GM23338 (cell line): ENCODE measurements around the gene ALKBH8. TPM values are rescaled to one million over a fixed set of nuclear protein-coding genes. Genes with fewer than 3 reads are reported as not detected.
"Not testable (repeated sequence)": the region's sequence is repeated elsewhere in the genome, so short reads cannot be mapped to it uniquely, and the experiment has no call there.

Source experiments
- ATAC-seq: fragments of 200-7000 bp; cut with Tn5 transposase; 3 replicates; pipeline ENCODE4 v1.9.1; 2020
- DNase-seq: peaks from one replicate; pipeline ENCODE4 v3.0.0-alpha.2; 2015; ENCODE audit warnings: low spot score
- H2AFZ ChIP-seq: fragments of 200-600 bp; sonication (generic); 2 replicates; pipeline ENCODE4 v1.8.0; 2016; ENCODE audit warnings: antibody characterized with exemption, mild to moderate bottlenecking, moderate library complexity
- H3F3A ChIP-seq: fragments of 200-600 bp; sonication (generic); replicated peaks from 2 replicates; pipeline ENCODE4 v1.8.0; 2017; ENCODE audit warnings: antibody characterized with exemption, mixed run types, low read depth
- H3K27ac ChIP-seq: fragments of 200-600 bp; sonication (generic); 2 replicates; pipeline ENCODE4 v1.6.1; 2016; ENCODE audit warnings: low read depth
- H3K27me3 ChIP-seq: fragments of 200-600 bp; sonication (generic); 2 replicates; pipeline ENCODE4 v1.8.0; 2016; ENCODE audit warnings: mild to moderate bottlenecking, mixed run types, moderate library complexity; ENCODE audit not compliant: insufficient read depth
- H3K36me3 ChIP-seq: fragments of 200-600 bp; sonication (generic); 2 replicates; pipeline ENCODE4 v1.8.0; 2016; ENCODE audit warnings: mild to moderate bottlenecking; ENCODE audit not compliant: insufficient read depth
- H3K4me1 ChIP-seq: fragments of 200-600 bp; sonication (generic); 2 replicates; pipeline ENCODE4 v1.8.0; 2016; ENCODE audit warnings: mild to moderate bottlenecking, moderate library complexity; ENCODE audit not compliant: insufficient read depth
- H3K4me2 ChIP-seq: fragments of 200-600 bp; sonication (generic); 2 replicates; pipeline ENCODE4 v1.7.1; 2017; ENCODE audit warnings: mixed run types
- H3K4me3 ChIP-seq: fragments of 200-600 bp; sonication (generic); 2 replicates; pipeline ENCODE4 v1.6.1; 2016; ENCODE audit warnings: mixed run types
- H3K79me2 ChIP-seq: fragments of 200-600 bp; sonication (generic); replicated peaks from 2 replicates; pipeline ENCODE4 v1.8.0; 2017; ENCODE audit warnings: mild to moderate bottlenecking; ENCODE audit not compliant: insufficient read depth
- H3K9me2 ChIP-seq: fragments of 200-600 bp; sonication (generic); 2 replicates; pipeline ENCODE4 v1.8.0; 2017; ENCODE audit not compliant: insufficient read depth
- H4K20me1 ChIP-seq: fragments of 200-600 bp; sonication (generic); replicated peaks from 2 replicates; pipeline ENCODE4 v1.8.0; 2017; ENCODE audit warnings: mild to moderate bottlenecking; ENCODE audit not compliant: insufficient read depth
- H3K27ac Mint-ChIP-seq: 2 replicates; pipeline ENCODE4 v1.8.0; 2020; ENCODE audit warnings: inconsistent platforms, mild to moderate bottlenecking, moderate library complexity, mixed read lengths
- H3K27me3 Mint-ChIP-seq: 3 replicates; pipeline ENCODE4 v1.8.0; 2022; ENCODE audit warnings: low read depth, mild to moderate bottlenecking, moderate library complexity, mixed read lengths, inconsistent platforms; ENCODE audit not compliant: insufficient read depth, poor library complexity
- H3K36me3 Mint-ChIP-seq: 3 replicates; pipeline ENCODE4 v1.8.0; 2021; ENCODE audit warnings: low read depth, mild to moderate bottlenecking, inconsistent platforms, moderate library complexity, mixed read lengths
- H3K4me1 Mint-ChIP-seq: 3 replicates; pipeline ENCODE4 v1.8.0; 2020; ENCODE audit warnings: mild to moderate bottlenecking, inconsistent platforms, mixed read lengths
- H3K4me3 Mint-ChIP-seq: 3 replicates; pipeline ENCODE4 v1.8.0; 2021; ENCODE audit warnings: moderate library complexity, mild to moderate bottlenecking, inconsistent platforms, mixed read lengths
- H3K9me3 Mint-ChIP-seq: 3 replicates; pipeline ENCODE4 v1.8.0; 2020; ENCODE audit warnings: moderate library complexity, mild to moderate bottlenecking, inconsistent platforms, mixed read lengths
- EZH2 ChIP-seq: fragments of 200-600 bp; sonication (generic); IDR thresholded peaks from one replicate; pipeline ENCODE4 v1.8.0; 2017; ENCODE audit warnings: antibody characterized with exemption, mild to moderate bottlenecking, low read depth; ENCODE audit not compliant: unreplicated experiment
- JUNB ChIP-seq: IDR thresholded peaks from one replicate; pipeline ENCODE4 v1.6.1; 2016; ENCODE audit warnings: antibody characterized with exemption; ENCODE audit not compliant: unreplicated experiment
- STAT1 ChIP-seq: IDR thresholded peaks from one replicate; pipeline ENCODE4 v1.6.1; 2016; ENCODE audit warnings: antibody characterized with exemption; ENCODE audit not compliant: unreplicated experiment
- ZNF331 ChIP-seq: fragments of 250-450 bp; sonication (Bioruptor Pico); IDR thresholded peaks from 2 replicates; pipeline ENCODE4 v1.5.0; 2020; ENCODE audit warnings: low read depth, mild to moderate bottlenecking, moderate library complexity
- polyA plus RNA-seq: library from polyadenylated mRNA; unstranded; fragments of >200 nt; fragmentation: Nextera tagmentation; extraction: Ambion mirVana; gene quantifications from 2 replicates; pipeline ENCODE4 v1.2.1, GENCODE V29; 2016
- total RNA-seq: library from RNA; depleted of rRNA; stranded (reverse); fragments of >200 nt; shearing (Covaris generic); gene quantifications from 2 replicates; pipeline ENCODE4 v1.2.3, GENCODE V29; 2014
- TF ChIP-seq, protein P1 (sequence below): IDR thresholded peaks from one replicate; pipeline ENCODE4 v1.6.1; 2018; ENCODE audit warnings: antibody characterized with exemption; ENCODE audit not compliant: unreplicated experiment
- TF ChIP-seq, protein P2 (sequence below): IDR thresholded peaks from 2 replicates; pipeline ENCODE4 v1.6.1; 2016; ENCODE audit warnings: antibody characterized with exemption

The ALKBH8 gene
- total and polyA plus RNA-seq, 2 experiments from 2014 or later, result 8.9 to 14.2 TPM

DNA sequence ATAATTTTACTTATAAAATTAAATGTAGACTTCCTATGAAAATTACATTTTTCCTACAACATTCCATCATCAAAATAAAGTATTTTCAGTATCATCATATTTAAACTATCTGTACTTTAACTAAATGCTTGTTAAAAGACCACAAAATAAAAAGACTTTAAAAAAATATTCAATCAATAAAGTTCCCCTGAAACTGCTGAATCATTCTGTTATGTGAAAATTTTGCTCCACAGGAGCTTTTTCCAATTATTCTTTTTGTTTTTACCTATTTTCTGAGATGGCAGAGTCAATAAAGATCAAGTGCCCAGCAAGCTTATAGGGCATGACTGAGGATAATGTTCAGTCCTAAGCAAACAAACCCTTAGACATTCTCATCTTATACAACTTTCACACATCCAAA lies 27.3 kb downstream of the ALKBH8 start (continued):
- TF ChIP-seq, protein P1, sequence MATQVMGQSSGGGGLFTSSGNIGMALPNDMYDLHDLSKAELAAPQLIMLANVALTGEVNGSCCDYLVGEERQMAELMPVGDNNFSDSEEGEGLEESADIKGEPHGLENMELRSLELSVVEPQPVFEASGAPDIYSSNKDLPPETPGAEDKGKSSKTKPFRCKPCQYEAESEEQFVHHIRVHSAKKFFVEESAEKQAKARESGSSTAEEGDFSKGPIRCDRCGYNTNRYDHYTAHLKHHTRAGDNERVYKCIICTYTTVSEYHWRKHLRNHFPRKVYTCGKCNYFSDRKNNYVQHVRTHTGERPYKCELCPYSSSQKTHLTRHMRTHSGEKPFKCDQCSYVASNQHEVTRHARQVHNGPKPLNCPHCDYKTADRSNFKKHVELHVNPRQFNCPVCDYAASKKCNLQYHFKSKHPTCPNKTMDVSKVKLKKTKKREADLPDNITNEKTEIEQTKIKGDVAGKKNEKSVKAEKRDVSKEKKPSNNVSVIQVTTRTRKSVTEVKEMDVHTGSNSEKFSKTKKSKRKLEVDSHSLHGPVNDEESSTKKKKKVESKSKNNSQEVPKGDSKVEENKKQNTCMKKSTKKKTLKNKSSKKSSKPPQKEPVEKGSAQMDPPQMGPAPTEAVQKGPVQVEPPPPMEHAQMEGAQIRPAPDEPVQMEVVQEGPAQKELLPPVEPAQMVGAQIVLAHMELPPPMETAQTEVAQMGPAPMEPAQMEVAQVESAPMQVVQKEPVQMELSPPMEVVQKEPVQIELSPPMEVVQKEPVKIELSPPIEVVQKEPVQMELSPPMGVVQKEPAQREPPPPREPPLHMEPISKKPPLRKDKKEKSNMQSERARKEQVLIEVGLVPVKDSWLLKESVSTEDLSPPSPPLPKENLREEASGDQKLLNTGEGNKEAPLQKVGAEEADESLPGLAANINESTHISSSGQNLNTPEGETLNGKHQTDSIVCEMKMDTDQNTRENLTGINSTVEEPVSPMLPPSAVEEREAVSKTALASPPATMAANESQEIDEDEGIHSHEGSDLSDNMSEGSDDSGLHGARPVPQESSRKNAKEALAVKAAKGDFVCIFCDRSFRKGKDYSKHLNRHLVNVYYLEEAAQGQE, result no peak
- no peak for TF ChIP-seq EZH2

GRCh38 chr11:107537155-107537554 lies 28.4 kb downstream of the ALKBH8 start:
- ATAC-seq, H3K27me3 ChIP-seq, H3K27me3 Mint-ChIP-seq, H3K4me1 ChIP-seq, H3K4me3 Mint-ChIP-seq, H3K9me3 Mint-ChIP-seq, H2AFZ ChIP-seq, H3K9me2 ChIP-seq, DNase-seq, H3K27ac ChIP-seq, H3K4me1 Mint-ChIP-seq, H4K20me1 ChIP-seq, H3K79me2 ChIP-seq, H3F3A ChIP-seq, H3K27ac Mint-ChIP-seq, H3K4me2 ChIP-seq, H3K36me3 ChIP-seq, H3K4me3 ChIP-seq: not testable (repeated sequence)
- peaks cover 27% of the 10 kb centered on the region; the same call in 2 of the 3 replicates for H3K36me3 Mint-ChIP-seq

- H3K36me3 Mint-ChIP-seq, result peaks cover 6% of the 10 kb centered on the region; the same call in 2 of the 3 replicates
Observed at GRCh38 chr11:107526197-107526596, 39.3 kb downstream of the ALKBH8 start.

More at GRCh38 chr11:107526197-107526596, 39.3 kb downstream of the ALKBH8 start:
- Histone ChIP-seq H3K27ac (no peak overlapping the region), H3K4me2 (no peak overlapping the region), H3K79me2 (no peaks in the 10 kb centered on the region), H4K20me1 (no peaks in the 10 kb centered on the region), H3K36me3 (no peaks in the 10 kb centered on the region), H3K4me1 (no peaks in the 10 kb centered on the region), H2AFZ (no peak overlapping the region), H3K9me2 (no peaks in the 10 kb centered on the region), H3K27me3 (no peaks in the 10 kb centered on the region), H3F3A (no peaks in the 10 kb centered on the region), H3K4me3 (no peak overlapping the region)
- no peak for TF ChIP-seq JUNB
- TF ChIP-seq, protein P2, sequence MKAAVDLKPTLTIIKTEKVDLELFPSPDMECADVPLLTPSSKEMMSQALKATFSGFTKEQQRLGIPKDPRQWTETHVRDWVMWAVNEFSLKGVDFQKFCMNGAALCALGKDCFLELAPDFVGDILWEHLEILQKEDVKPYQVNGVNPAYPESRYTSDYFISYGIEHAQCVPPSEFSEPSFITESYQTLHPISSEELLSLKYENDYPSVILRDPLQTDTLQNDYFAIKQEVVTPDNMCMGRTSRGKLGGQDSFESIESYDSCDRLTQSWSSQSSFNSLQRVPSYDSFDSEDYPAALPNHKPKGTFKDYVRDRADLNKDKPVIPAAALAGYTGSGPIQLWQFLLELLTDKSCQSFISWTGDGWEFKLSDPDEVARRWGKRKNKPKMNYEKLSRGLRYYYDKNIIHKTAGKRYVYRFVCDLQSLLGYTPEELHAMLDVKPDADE, result no peak
- no peak for TF ChIP-seq ZNF331 (CRISPR knock-in tag)
- TF ChIP-seq STAT1, result no peak
- TF ChIP-seq EZH2, result no peak
- no peaks in the 10 kb centered on the region for H3K9me3 Mint-ChIP-seq
- DNase-seq (no peak), ATAC-seq (no peak)
- no peak overlapping the region for H3K27ac Mint-ChIP-seq
- no peak overlapping the region for H3K4me3 Mint-ChIP-seq
- peaks cover 8% of the 10 kb centered on the region; the same call in 2 of the 3 replicates for H3K4me1 Mint-ChIP-seq
- no peaks in the 10 kb centered on the region for H3K27me3 Mint-ChIP-seq
